NAMALWA (cell line): ENCODE measurements around the gene ACACA.

ENCODE experiments used
- DNase-seq: peaks from one replicate; pipeline ENCODE4 v3.0.0-alpha.2; 2015; ENCODE audit warnings: low spot score

Gene ACACA

GRCh38 chr17:37292429-37293139, 114.1 kb downstream of the ACACA start:
- DNase-seq, result peak; percentile 78

GRCh38 chr17:37291351-37291750, 115.3 kb downstream of the ACACA start:
- no peak for DNase-seq

- no peak for DNase-seq
Observed at GRCh38 chr17:37286430-37286829, 120.2 kb downstream of the ACACA start.

DNA sequence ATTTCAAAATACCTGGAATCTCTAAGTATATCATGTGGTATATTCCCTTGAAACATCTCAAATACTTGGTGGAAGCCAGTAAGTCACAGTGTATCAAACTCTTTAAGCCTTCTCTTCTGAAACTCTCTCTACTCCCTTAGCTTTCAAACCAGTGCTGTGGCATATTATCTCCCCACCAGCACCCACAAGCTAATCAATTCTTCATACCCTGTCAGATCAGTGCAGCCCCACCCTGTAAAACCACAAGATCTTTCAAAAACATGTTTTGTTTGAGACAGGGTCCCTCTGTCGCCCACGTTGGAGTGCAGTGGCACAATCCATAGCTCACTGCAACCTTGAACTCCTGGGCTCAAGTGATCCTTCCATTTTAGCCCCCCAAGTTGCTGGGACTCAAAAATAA, 122.4 kb downstream of the ACACA start:
- DNase-seq, result no peak

GRCh38 chr17:37283414-37283961, 123.1 kb downstream of the ACACA start:
- no peak for DNase-seq

DNA sequence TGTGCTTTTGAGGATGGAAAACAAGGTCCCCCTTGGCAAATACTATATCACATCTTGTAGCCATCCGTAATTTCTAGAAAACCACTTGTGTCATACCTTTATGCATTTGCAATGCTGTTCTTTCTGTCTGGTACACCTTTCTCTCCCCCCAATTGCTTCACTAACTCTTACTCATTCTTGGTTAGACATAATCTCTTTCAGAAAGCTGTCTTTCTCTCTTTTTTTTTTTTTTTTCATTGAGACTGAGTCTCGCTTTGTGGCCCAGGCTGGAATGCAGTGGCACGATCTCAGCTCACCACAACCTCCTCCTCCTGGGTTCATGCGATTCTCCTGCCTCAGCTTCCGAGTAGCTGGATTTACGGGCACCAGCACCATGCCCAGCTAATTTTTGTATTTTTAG, 125.8 kb downstream of the ACACA start:
- DNase-seq, result no peak

- DNase-seq, result no peak
Observed at GRCh38 chr17:37278247-37278894, 128.3 kb downstream of the ACACA start.

DNA sequence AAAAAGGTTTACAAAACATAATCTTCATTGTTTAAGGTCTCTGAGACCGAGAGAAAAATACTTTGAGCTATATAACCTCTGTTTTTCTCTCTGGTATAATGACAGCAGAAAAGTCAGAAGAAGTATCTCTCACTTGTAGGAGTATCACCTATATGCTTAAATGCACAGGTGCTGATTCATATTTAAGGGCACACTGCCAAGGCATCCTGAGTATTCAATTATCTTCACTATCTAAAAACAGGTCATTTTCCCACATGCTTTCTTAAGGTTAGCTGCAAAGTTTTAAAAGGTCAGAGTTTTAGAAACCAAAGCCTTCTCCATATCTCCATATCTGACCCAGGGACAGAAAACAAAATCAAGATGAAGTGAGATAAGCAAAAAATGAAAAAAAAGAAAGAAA, 130.2 kb downstream of the ACACA start:
- no peak for DNase-seq

DNA sequence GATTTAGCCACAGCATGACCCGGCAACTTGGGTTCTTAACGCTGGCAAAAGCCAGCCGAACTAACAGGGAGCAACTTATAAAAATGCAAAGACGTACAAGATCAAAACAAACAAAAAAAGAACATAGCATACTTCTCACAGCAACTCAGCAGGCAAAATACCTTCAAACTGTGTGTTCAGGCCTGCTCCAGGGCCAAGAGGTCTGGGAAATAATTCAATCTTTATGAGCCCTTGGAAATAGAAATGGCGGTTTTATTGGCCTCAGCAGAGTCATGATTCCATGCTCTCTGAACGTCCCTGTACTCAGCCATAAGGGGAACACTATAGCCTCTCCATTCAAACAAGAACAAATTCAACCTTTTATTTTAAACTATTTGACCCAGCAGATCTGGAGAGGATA, 132.2 kb downstream of the ACACA start:
- no peak for DNase-seq

DNA sequence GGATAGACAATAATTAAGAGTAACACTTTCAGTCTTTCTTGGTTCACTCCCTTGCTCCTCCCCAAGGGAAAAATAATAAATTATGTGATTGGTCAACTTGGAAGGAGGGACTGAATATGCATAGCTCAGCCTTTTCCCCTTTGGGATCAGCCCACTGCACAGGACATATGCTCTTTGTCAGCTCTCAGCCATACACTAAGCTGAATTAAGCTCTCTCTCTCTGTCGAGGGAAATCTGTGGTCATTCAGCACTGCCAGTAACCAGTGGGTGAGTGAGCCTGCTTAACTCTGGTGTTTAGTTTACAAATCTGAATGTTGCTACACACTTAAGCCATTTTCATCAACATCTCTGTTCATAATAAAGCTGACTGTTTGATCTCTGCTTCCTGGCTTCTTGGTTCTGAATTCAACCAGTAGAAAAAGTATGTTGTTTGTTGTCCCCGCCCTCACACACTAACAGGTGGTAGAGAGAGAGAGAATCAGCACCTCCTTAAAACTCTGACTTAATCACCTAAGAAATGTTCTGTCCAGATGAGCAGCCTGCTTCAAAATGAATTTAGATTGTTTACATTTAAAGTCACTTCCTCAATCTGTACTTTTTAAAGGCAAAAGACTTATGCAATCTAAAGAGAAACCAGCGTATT, 133.1 kb downstream of the ACACA start:
- no peak for DNase-seq

DNA sequence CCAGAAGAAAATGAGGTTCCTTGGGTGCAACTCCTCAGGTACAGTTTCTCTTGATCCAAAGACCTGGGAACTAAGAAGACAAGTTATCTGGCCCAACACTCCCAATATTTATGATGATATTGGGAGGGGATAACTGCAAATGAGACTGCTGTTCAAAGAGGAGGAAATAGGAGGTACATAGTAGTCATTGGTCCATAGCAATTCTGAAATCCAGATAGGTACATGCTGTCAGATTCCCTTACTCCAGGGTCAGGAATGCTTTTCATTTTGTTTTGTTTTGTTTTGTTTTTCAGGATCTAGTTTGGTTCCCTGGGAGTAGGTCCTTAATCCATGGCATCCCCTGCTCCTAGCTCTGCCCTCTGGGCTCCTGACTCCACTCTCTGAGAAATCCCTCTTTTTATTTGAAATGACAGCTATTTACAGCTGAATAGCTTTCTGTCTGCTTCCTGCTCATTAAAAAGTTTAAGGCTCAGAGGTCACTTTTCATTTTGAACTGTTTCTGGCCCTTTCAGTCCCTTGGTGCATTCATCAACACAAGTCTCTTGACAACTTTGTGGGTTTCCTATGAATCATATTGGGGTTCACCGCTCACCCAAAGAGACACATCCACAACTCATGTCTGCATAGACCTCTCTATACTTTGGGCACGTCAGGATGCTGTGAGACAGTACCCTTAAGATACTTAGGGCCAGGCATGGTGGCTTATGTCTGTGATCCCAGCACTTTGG, 141.0 kb downstream of the ACACA start:
- no peak for DNase-seq

DNA sequence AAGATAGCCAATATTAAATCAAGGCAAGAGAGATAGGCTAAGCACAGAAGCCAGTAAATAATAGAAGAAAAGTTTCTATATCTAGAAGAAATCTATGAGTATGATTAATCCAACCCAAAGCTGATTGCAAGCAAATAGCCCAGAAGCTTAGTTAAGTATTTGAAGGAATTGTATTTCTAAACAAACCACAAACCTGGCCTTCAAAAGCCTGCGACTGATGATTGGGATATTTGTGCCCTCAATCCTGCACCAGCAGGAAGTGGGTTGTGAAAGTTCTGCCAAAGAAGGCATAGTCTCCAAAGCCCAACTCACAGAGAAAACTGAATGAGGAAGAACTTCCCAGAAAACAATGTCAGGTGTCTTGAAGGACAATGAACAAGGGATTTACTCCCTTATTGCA, 145.3 kb downstream of the ACACA start:
- DNase-seq, result no peak

DNA sequence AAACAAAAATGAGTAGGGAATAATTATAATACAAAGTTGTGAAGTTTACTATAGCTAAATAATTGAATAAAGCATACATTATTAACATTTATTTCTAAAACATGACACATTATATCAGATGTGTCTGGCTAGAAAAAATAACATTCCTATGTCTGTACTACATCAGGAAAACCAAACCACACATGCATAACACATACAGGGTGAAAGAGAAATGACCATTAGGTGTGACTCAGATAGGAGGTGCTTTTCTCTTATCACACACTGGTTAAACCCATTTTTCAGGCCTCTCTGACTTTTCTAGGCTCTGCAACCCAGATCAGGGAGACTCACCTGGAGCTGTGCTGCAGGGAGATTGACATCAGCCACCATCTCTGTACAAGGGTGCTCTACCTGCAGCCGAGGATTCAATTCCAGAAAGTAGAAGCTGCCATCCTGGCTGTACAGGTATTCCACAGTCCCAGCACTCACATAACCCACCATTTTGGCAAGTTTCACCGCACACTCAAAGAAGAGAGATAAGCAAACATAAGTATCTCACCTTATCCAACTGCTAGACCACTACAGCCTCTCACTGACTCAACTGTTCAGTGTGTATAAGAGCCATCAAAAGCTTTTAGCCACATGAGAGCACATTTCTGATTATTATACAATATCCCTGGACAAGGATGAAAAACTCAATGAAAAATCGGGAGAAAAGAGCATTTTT, 147.5 kb downstream of the ACACA start:
- DNase-seq, result no peak

DNA sequence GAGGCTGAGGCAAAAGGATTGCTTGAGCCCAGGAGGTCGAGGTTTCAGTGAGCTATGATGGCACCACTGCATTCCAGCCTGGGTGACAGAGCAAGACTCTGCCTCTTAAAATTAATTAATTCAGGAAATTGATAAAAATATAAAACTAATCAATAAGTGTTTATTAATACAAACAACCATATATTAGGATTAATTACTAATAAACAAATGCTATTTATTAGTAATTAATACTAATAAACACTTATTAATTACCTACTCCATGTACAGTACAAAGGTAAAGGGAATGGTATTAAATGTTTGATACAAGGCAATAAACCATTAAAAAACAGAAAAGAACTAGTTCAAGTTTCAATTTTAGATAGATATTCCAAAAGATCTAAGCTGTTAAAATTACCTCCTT, 150.0 kb downstream of the ACACA start:
- DNase-seq, result no peak

DNA sequence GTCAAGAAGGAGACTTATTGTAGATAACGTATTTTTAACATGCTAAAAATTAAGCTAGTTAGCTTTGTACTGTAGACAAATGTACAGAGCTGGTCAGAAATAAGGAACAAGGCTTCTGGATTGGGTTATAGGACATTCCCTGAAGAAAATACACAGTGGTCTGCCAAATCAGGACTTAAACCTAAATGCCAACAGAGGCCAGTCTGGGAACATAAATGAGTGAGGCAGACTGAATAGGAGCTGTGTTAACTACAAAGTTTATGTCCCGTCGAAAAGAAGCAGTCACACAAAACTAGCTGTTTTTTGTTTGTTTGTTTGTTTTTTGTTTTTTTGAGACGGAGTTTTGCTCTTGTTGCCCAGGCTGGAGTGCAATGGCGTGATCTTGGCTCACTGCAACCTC, 151.2 kb downstream of the ACACA start:
- no peak for DNase-seq

DNA sequence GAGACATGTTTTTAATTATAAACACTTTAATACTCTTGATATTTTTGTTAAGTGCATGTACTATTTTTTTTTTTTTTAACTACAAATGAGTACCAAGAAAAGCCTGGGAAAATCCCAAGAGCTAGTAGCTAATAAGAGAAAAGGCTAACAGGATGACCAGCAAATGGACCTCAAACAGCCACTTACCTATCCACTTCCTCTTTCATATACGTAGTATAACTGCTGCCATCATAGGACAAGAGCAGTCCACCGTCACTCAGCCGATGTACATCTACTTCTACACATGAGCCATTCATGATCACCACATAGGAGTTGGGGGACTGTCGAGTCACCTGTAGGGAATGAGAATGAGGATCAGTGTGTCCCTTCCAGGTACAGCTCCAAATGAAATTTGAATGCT, 158.8 kb downstream of the ACACA start:
- DNase-seq, result no peak

DNA sequence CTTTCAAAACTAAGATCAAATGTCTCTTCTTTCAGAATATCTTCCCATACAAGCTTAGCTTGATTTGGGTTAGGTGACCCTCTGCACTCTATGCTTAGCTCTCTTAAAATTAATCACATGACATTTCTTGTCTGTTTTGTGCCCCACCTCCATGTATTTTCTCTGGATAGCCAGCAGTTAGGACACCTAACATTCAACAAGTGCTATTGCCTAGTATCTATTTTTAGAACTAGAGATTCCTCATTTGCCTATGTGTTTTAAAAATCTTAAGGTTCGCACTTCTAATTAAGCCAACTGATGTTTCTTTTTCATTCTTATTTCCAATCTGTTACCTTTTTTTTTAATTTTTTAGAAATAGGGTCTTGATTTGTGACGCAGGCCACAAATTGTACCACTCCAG, 160.6 kb downstream of the ACACA start:
- no peak for DNase-seq

GRCh38 chr17:37240381-37240780, 166.3 kb downstream of the ACACA start:
- no peak for DNase-seq

GRCh38 chr17:37239690-37240334, 166.8 kb downstream of the ACACA start:
- peak; percentile 49 for DNase-seq

DNA sequence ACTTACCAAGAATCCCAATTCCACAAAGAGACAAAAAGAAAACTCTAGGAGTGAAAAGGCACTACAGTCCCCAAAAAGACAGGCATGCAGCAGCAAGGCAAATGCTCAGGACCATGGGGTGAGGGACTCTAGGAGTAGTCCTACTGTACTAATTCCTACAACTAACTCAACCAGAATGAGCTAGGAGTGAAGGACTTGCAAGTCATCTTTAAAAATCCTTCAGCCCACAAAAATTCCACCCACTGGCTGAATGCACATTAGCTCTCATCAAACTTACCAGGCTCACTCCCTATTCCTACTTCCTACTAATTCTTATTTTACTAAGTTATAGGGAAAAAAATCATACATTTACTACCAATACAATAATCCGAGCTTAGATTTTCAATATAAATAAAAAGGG, 172.5 kb downstream of the ACACA start:
- no peak for DNase-seq

- DNase-seq, result no peak
Observed at GRCh38 chr17:37233036-37233435, 173.6 kb downstream of the ACACA start.
